A172 (cell line): ENCODE results near the gene KLK13. TPM values are rescaled to one million over a fixed set of nuclear protein-coding genes. Genes with fewer than 3 reads are reported as not detected.

Source experiments
- DNase-seq: peaks from one replicate; pipeline ENCODE4 v3.0.0-alpha.2; 2015; ENCODE audit warnings: low spot score
- total RNA-seq: library from RNA; depleted of rRNA; stranded (reverse); fragments of >200 nt; shearing (Covaris generic); gene quantifications from 2 replicates; pipeline ENCODE4 v1.2.3, GENCODE V29; 2014

The KLK13 gene
- total RNA-seq, 1 experiment from 2014 or later = not detected

GRCh38 chr19:51091895-51092873, 27.3 kb upstream of the KLK13 start:
- DNase-seq = no peak

- no peak for DNase-seq
Measured at GRCh38 chr19:51091126-51091525, 26.2 kb upstream of the KLK13 start.

- peak; percentile 3 for DNase-seq
Measured at GRCh38 chr19:51090471-51090870, 25.6 kb upstream of the KLK13 start.

GRCh38 chr19:51089786-51090185, 24.9 kb upstream of the KLK13 start:
- DNase-seq = no peak

GRCh38 chr19:51086153-51086850, 21.4 kb upstream of the KLK13 start:
- no peak for DNase-seq

GRCh38 chr19:51084505-51084904, 19.6 kb upstream of the KLK13 start:
- no peak for DNase-seq

- DNase-seq = no peak
Measured at GRCh38 chr19:51083783-51084182, 18.9 kb upstream of the KLK13 start.

GRCh38 chr19:51083181-51083580, 18.3 kb upstream of the KLK13 start:
- DNase-seq = no peak

- no peak for DNase-seq
Measured at GRCh38 chr19:51082611-51083010, 17.7 kb upstream of the KLK13 start, which contains the start of gene KLK14. KLK14 (minus strand) TSS chr19:51082887; CDS start chr19:51082614, 273 bp downstream.

- no peak for DNase-seq
Measured at GRCh38 chr19:51081476-51081875, 16.6 kb upstream of the KLK13 start.

- no peak for DNase-seq
Measured at GRCh38 chr19:51079481-51080110, 14.7 kb upstream of the KLK13 start.

- DNase-seq = no peak
Measured at GRCh38 chr19:51078731-51079130, 13.8 kb upstream of the KLK13 start.

GRCh38 chr19:51078104-51078503, 13.2 kb upstream of the KLK13 start:
- no peak for DNase-seq

- no peak for DNase-seq
Measured at GRCh38 chr19:51076631-51077213, 11.8 kb upstream of the KLK13 start.

GRCh38 chr19:51075998-51076397, 11.1 kb upstream of the KLK13 start:
- DNase-seq = no peak

- no peak for DNase-seq
Measured at GRCh38 chr19:51071095-51071405, 6.2 kb upstream of the KLK13 start.

GRCh38 chr19:51070334-51071094, 5.6 kb upstream of the KLK13 start:
- no peak for DNase-seq

GRCh38 chr19:51066393-51067186, 1.7 kb upstream of the KLK13 start:
- no peak for DNase-seq

- DNase-seq = no peak
Measured at GRCh38 chr19:51065221-51065960, 499 bp upstream of the KLK13 start.

GRCh38 chr19:51063664-51064063, 1.2 kb downstream of the KLK13 start:
- DNase-seq = no peak
